Measurements from ENCODE around the gene PCED1A.
"Not testable (repeated sequence)": the region's sequence is repeated elsewhere in the genome, so short reads cannot be mapped to it uniquely, and the experiment has no call there.

PCED1A gene

GRCh38 chr20:2825761-2826160, 14.7 kb downstream of the PCED1A start:
- DNase-seq = no peak

- DNase-seq = peak; percentile 4
These were observed 18.4 kb downstream of the PCED1A start for GRCh38 chr20:2822073-2822472.

- DNase-seq = peak; percentile 26
These were observed 19.3 kb downstream of the PCED1A start for GRCh38 chr20:2820896-2821869.

- peak; percentile 35 for DNase-seq
These were observed 20.2 kb downstream of the PCED1A start for GRCh38 chr20:2820084-2820895.

- DNase-seq = no peak
These were observed 22.4 kb downstream of the PCED1A start for GRCh38 chr20:2817891-2818595.

- no peak for DNase-seq
These were observed 23.1 kb downstream of the PCED1A start for GRCh38 chr20:2817341-2817726.

GRCh38 chr20:2816583-2817340, 23.7 kb downstream of the PCED1A start:
- DNase-seq = no peak

GRCh38 chr20:2816030-2816582, 24.3 kb downstream of the PCED1A start, which contains the start of gene TMEM239:
Gene TMEM239 (plus strand): TSS chr20:2816364. CDS start chr20:2816555, 191 bp downstream.
- DNase-seq = no peak

- no peak for DNase-seq
These were observed 25.1 kb downstream of the PCED1A start for GRCh38 chr20:2815242-2815900.

- peak; percentile 53 for DNase-seq
These were observed 25.8 kb downstream of the PCED1A start, which contains the start of gene C20orf141 for GRCh38 chr20:2814587-2815051. Gene C20orf141 (plus strand): TSS chr20:2814987. CDS start chr20:2815185, 198 bp downstream.

GRCh38 chr20:2814076-2814475, 26.4 kb downstream of the PCED1A start:
- no peak for DNase-seq

- no peak for DNase-seq
These were observed 28.3 kb downstream of the PCED1A start for GRCh38 chr20:2812189-2812588.

GRCh38 chr20:2809690-2810089, 30.8 kb downstream of the PCED1A start:
- no peak for DNase-seq

GRCh38 chr20:2807929-2808328, 32.5 kb downstream of the PCED1A start:
- DNase-seq = not testable (repeated sequence)

- DNase-seq = no peak
These were observed 33.4 kb downstream of the PCED1A start for GRCh38 chr20:2807019-2807418.

- DNase-seq = no peak
These were observed 34.1 kb downstream of the PCED1A start for GRCh38 chr20:2806351-2806701.

- no peak for DNase-seq
These were observed 34.6 kb downstream of the PCED1A start for GRCh38 chr20:2805689-2806350.

GRCh38 chr20:2804852-2805688, 35.4 kb downstream of the PCED1A start:
- peak; percentile 30 for DNase-seq

- no peak for DNase-seq
These were observed 36.2 kb downstream of the PCED1A start for GRCh38 chr20:2804041-2804828.
